Ectodermal cell (in vitro differentiated cells): ENCODE measurements around the gene LTO1.

ENCODE experiments used
- H3K27ac ChIP-seq: 2 replicates; pipeline ENCODE4 v1.7.0; 2013; ENCODE audit warnings: mild to moderate bottlenecking, low read depth, low read length; ENCODE audit not compliant: insufficient read depth, poor library complexity, severe bottlenecking
- H3K27me3 ChIP-seq: 2 replicates; pipeline ENCODE4 v1.7.0; 2013; ENCODE audit warnings: mild to moderate bottlenecking, low read length; ENCODE audit not compliant: insufficient read depth, control insufficient read depth, poor library complexity, severe bottlenecking
- H3K36me3 ChIP-seq: one replicate; pipeline ENCODE4 v1.7.0; 2013; ENCODE audit warnings: low read length; ENCODE audit not compliant: control insufficient read depth, insufficient read depth
- H3K4me1 ChIP-seq: one replicate; pipeline ENCODE4 v1.7.0; 2013; ENCODE audit warnings: low read length; ENCODE audit not compliant: control insufficient read depth, insufficient read depth
- H3K4me3 ChIP-seq: 2 replicates; pipeline ENCODE4 v1.7.0; 2013; ENCODE audit warnings: low read depth, low read length, control low read depth; ENCODE audit not compliant: insufficient read depth
- H3K9me3 ChIP-seq: 2 replicates; pipeline ENCODE4 v1.7.0; 2013; ENCODE audit warnings: mild to moderate bottlenecking, low read length, moderate library complexity; ENCODE audit not compliant: control insufficient read depth
- WGBS, 2 experiments: methylation state at CpG; one replicate each; pipeline ENCODE4 v1.1.7; 2013; ENCODE audit warnings: missing lambda C conversion rate in 2 of 2; 5-methylcytosine and 5-hydroxymethylcytosine counted together

The LTO1 gene

GRCh38 chr11:69645801-69646492 lies 29.2 kb downstream of the LTO1 start:
- Histone ChIP-seq H3K36me3 (peaks cover 43% of the 10 kb centered on the region), H3K27ac (no peak overlapping the region), H3K27me3 (no peaks in the 10 kb centered on the region), H3K4me1 (peaks cover 29% of the 10 kb centered on the region), H3K4me3 (no peak overlapping the region), H3K9me3 (no peaks in the 10 kb centered on the region)
- WGBS, 2 experiments = 57 to 58% methylated on average over 30 of the region's 30 CpGs

GRCh38 chr11:69644962-69645675 lies 30.0 kb downstream of the LTO1 start:
- 91 to 94% methylated on average over 20 of the region's 20 CpGs for WGBS, 2 experiments
- H3K4me3 ChIP-seq = no peak overlapping the region
- H3K36me3 ChIP-seq = peaks cover 40% of the 10 kb centered on the region
- H3K27ac ChIP-seq = no peak overlapping the region
- H3K27me3 ChIP-seq = no peaks in the 10 kb centered on the region
- no peaks in the 10 kb centered on the region for H3K9me3 ChIP-seq
- peaks cover 29% of the 10 kb centered on the region for H3K4me1 ChIP-seq

- Histone ChIP-seq H3K9me3 (no peaks in the 10 kb centered on the region), H3K4me3 (peak overlapping the region; percentile 59), H3K4me1 (peaks cover 29% of the 10 kb centered on the region), H3K36me3 (peaks cover 33% of the 10 kb centered on the region), H3K27me3 (no peaks in the 10 kb centered on the region), H3K27ac (no peak overlapping the region)
- WGBS, 2 experiments = 86 to 88% methylated on average over 24 of the region's 24 CpGs
Observed at GRCh38 chr11:69644071-69644961, 30.8 kb downstream of the LTO1 start.

GRCh38 chr11:69643646-69644045 lies 31.5 kb downstream of the LTO1 start:
- Histone ChIP-seq H3K9me3 (no peaks in the 10 kb centered on the region), H3K4me3 (peak overlapping the region; percentile 59), H3K27ac (no peak overlapping the region), H3K36me3 (peaks cover 29% of the 10 kb centered on the region), H3K4me1 (peaks cover 29% of the 10 kb centered on the region), H3K27me3 (no peaks in the 10 kb centered on the region)
- 77 to 78% methylated on average over 27 of the region's 27 CpGs for WGBS, 2 experiments

- peak overlapping the region; percentile 38 for H3K27ac ChIP-seq
- H3K9me3 ChIP-seq = no peaks in the 10 kb centered on the region
- peaks cover 2% of the 10 kb centered on the region for H3K27me3 ChIP-seq
- 1% methylated on average over 81 of the region's 81 CpGs for WGBS, 2 experiments
- H3K4me1 ChIP-seq = peaks cover 29% of the 10 kb centered on the region
- H3K4me3 ChIP-seq = peak overlapping the region; percentile 59
- peaks cover 29% of the 10 kb centered on the region for H3K36me3 ChIP-seq
Observed at GRCh38 chr11:69642913-69643632, 32.1 kb downstream of the LTO1 start.

- no peak overlapping the region for H3K27ac ChIP-seq
- H3K36me3 ChIP-seq = peaks cover 24% of the 10 kb centered on the region
- H3K9me3 ChIP-seq = no peaks in the 10 kb centered on the region
- H3K27me3 ChIP-seq = peaks cover 7% of the 10 kb centered on the region
- H3K4me1 ChIP-seq = peaks cover 34% of the 10 kb centered on the region
- peak overlapping the region; percentile 59 for H3K4me3 ChIP-seq
- 0 to 1% methylated on average over 40 of the region's 40 CpGs for WGBS, 2 experiments
Observed at GRCh38 chr11:69642549-69642912, 32.6 kb downstream of the LTO1 start.

- Histone ChIP-seq H3K4me3 (peak overlapping the region; percentile 59), H3K4me1 (peaks cover 37% of the 10 kb centered on the region), H3K9me3 (no peaks in the 10 kb centered on the region), H3K27me3 (peaks cover 13% of the 10 kb centered on the region), H3K36me3 (peaks cover 23% of the 10 kb centered on the region), H3K27ac (peak overlapping the region; percentile 5)
- WGBS, 2 experiments = 0% methylated on average over 65 to 68 of the region's 68 CpGs
Observed at GRCh38 chr11:69641681-69642548, 33.2 kb downstream of the LTO1 start.

- Histone ChIP-seq H3K27me3 (peaks cover 20% of the 10 kb centered on the region), H3K36me3 (peaks cover 17% of the 10 kb centered on the region), H3K9me3 (no peaks in the 10 kb centered on the region), H3K27ac (peak within 1 kb of the TSS; percentile 81), H3K4me3 (peak within 1 kb of the TSS; percentile 59), H3K4me1 (peaks cover 38% of the 10 kb centered on the region)
- WGBS, 2 experiments = 0 to 1% methylated on average over 48 of the region's 49 CpGs
Observed at GRCh38 chr11:69640995-69641581, 34.1 kb downstream of the LTO1 start, which contains the start of gene CCND1. Gene CCND1, plus strand, starts transcription at chr11:69641156. Its CDS starts 158 bp downstream, at chr11:69641314.
